Endothelial cell of hepatic sinusoid (primary cell): ENCODE data around the gene PALLD.

Experiments used
- in situ Hi-C: cut with HindIII; loops from 2 replicates; pipeline ENCODE4 v1.10.0; 2017; ENCODE audit warnings: low sequenced_read_pairs

The PALLD gene

DNA sequence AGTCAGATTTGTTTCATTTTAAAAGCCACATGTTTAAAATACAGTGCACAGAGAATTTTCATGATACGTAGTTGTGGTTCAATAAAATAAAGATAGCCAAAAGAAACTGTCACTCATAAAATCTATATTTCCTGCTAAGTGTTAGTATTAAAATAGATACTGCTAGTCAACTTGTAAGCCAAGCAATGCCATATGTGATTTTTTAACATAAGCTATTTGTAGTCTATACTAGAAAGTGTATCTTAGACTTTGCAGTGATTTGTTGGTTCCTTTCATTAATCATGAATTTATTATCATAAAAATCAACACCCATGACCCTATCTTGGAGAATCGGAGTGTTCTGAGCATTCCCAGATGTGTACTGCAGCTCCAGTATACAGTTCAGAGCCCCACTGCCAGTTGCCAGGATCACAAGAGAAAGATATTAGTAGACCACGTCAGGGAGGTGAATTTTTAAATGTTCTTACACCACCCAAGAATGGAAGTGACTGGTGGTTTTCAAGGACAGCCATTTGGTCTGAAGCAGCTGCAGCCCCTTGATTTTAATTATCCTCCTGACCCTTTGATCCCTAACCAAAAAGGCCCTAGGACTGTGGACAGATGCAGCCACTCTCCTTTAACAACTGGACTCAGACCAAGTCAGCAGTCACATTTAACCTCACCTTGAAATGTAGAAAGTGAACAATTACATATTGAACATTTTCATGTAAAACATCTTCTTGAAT, 163.1 kb downstream of the PALLD start:
- in situ Hi-C loops, result no loop called here

GRCh38 chr4:168662297-168662984, 165.6 kb downstream of the PALLD start:
- in situ Hi-C loops, result no loop called here

GRCh38 chr4:168664242-168664891, 167.5 kb downstream of the PALLD start:
- in situ Hi-C loops, result no loop called here

GRCh38 chr4:168666531-168666930, 169.7 kb downstream of the PALLD start:
- in situ Hi-C loops, result no loop called here

GRCh38 chr4:168667376-168667775, 170.5 kb downstream of the PALLD start:
- in situ Hi-C loops, result no loop called here

DNA sequence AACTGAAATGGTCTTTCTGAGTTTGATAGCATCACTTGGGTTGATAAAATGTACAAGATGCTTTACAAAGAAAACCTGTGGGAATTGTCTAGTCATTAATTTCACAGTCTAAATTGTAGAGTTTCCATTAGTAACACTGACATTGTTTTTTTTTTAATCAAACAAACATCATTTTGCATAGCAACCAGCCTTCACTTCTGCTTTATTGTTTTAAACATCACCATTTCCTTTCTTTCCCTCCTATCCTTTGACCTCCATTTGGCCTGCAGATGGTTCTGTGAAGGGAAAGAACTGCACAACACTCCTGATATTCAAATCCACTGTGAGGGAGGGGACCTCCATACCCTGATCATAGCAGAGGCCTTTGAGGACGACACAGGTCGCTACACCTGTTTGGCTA, 171.1 kb downstream of the PALLD start:
- in situ Hi-C loops, result no loop called here

DNA sequence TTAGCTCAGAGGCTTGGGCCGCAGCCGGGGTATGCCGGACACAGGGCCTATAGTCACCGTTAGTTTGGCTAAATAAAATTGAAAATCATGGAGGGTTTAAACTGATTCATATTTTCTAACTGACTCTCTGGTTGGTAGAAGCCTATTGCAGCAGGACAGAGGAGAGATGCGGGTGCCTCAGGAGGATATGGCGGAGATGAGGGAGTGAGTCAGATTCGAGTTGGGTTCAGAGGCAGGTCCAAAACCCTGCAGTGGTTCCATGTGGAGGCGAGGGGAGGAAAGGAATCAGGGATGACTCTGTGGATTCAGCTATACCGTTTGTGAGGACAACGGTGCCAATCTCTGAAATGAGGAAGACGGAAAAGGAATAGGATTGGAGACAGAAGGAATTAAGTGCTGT, 176.6 kb downstream of the PALLD start:
- in situ Hi-C loops, result no loop called here

DNA sequence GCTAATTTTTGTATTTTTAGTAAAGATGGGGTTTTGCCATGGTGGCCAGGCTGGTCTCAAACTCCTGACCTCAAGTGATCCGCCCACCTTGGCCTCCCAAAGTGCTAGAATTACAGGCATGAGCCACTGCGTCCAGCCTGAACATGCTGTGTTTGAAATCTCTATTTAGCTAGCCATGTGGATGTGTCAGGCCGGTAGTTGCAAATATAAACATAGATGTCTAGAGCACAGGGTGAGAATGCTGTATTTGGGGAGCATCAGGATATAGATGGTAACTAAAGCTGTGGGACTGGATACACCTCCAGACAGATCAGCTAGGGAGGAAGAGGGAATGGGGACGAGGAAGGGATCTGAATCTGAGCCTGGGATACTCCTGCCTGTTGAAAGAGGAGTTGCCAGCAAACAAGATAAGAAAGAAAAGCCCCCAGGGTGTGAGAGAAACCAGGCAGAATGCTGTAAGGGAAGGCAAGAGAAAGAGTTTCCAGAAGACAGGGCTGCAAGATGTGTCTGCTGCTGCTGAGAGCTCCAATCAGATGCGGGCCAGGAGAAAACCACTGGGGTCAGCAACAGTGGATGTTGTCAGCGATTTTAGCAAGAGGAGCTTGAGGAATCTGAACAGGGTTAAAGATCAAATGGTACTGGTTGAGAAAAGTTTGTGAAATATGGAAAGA, 177.4 kb downstream of the PALLD start:
- in situ Hi-C loops, result no loop called here

DNA sequence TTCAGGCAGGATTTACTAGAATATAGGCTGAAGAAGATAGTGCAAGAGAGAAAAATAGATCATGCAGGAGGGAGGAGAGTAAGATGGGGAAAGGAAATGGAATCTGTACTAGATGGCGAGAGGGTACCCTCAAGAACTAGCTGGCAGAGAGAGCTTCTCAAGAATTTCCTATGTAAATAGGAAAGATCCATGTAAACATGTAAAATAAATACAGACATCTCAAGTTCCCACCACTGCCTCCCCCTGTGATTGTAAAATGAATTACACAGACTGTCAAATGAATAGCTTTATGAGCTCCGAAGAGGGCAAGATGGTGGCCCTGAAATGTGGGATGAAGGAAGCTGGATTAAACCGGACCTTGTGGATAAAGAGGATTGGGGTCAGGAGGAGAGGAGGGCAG, 178.0 kb downstream of the PALLD start:
- in situ Hi-C loops, result no loop called here

- in situ Hi-C loops, result no loop called here
Observed at GRCh38 chr4:168677063-168677462, 180.2 kb downstream of the PALLD start.

GRCh38 chr4:168677879-168678278, 181.0 kb downstream of the PALLD start:
- in situ Hi-C loops, result no loop called here

DNA sequence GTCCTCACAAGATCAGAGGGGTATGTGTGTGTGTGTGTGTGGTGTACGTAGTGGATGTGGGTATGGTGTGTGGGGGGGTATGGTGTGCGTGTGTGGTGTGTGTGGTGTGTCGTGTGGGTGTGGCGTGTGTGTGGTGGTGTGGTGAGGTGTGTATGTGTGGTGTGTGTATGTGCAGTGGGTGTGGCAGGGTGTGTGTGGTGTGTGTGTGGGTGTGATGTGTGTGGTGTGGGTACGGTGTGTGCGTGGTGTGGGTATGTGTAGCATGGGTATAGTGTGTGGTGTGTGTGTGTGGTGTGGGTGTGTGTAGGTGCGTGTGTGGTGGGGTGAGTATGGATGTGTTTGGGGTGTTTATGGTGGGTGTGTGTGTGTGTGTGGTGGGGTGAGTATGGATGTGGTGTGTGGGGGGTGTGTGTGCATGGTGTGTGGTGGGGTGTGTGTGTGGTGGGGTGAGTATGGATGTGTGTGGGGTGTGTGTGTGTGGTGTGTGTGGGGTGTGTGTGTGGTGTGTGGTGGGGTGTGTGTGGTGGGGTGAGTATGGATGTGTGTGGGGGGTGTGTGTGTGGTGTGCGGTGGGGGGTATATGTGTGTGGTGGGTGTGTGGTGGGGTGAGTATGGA, 182.0 kb downstream of the PALLD start:
- in situ Hi-C loops, result no loop called here

DNA sequence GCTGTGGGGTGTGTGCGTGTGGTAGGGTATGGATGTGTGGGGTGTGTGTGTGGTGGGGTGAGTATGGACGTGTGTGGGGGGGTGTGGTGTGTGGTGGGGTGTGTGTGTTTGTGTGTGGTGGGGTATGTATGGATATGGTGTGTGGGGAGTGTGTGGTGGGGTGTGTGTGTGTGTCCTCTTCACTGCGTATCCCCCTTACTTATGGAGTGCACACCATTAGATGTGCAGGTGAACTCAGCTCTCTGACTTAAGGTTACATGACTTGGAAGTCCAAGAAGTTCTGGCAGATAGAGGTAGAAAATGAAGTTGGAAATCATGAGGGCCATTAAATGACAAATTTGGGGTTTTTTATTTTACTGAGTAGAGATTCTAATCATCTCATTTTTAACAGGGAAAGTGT, 182.5 kb downstream of the PALLD start:
- in situ Hi-C loops, result no loop called here

DNA sequence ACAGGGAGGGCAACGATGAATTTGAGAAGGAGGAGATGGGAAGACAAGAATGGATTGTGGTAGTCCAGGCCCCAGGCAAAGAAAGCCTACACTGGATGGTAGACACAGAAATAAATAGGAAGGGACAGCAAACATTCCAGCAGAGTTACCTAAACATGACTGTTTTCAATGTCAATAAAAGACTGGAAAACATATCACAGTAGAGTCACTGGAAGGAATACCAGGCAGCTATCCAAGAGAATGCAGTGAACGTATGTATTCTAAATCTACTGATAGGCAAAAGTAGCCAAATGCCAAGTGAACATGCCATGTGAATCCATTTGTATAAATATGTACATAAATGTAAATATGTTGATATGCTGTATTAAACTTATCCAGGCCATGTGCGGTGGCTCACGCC, 183.0 kb downstream of the PALLD start:
- in situ Hi-C loops, result no loop called here

- in situ Hi-C loops, result no loop called here
Observed at GRCh38 chr4:168682898-168683500, 186.1 kb downstream of the PALLD start.

GRCh38 chr4:168683595-168683994, 186.7 kb downstream of the PALLD start:
- in situ Hi-C loops, result no loop called here

GRCh38 chr4:168685136-168685809, 188.4 kb downstream of the PALLD start:
- in situ Hi-C loops, result loop anchor here (5.0 kb wide), 1 partner anchor 53 kb away; no protein-coding TSS in a partner anchor

DNA sequence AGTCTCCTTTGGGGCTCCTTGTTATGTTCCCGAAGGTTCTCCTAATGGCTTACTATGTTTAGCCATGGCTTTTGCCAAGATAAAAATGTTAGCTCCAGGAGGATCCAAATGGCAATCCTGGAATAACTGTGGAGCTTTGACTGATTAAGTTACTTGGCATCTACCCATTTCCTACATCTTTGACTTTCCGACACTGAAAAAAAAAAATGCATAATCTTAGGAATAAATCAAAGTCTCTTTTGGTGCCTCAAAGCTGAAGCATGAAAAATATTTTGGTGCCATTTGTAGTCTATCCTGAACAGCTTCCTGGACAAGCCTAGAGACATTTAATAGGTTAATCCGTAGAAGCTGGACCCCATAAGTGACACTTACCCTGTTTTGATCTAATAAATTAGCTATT, 191.7 kb downstream of the PALLD start:
- in situ Hi-C loops, result loop anchor here (5.0 kb wide), 1 partner anchor 56 kb away; no protein-coding TSS in a partner anchor

- in situ Hi-C loops, result loop anchor here (5.0 kb wide), 1 partner anchor 57 kb away; no protein-coding TSS in a partner anchor
Observed at GRCh38 chr4:168689791-168690190, 192.9 kb downstream of the PALLD start.

- in situ Hi-C loops, result no loop called here
Observed at GRCh38 chr4:168690199-168690598, 193.3 kb downstream of the PALLD start.
